D341Med (cell line): ENCODE measurements around the gene TBL1X.
"Not testable (repeated sequence)": the region's sequence is repeated elsewhere in the genome, so short reads cannot be mapped to it uniquely, and the experiment has no call there.

Source experiments
- DNase-seq: peaks from one replicate; pipeline ENCODE4 v3.0.0; 2012; ENCODE audit warnings: low spot score

The TBL1X gene

GRCh38 chrX:9464435-9465371 lies at the start of gene TBL1X:
Gene TBL1X, plus strand, starts transcription at chrX:9465058. Its CDS starts 188,529 bp downstream, at chrX:9653587.
- DNase-seq, result peak; percentile 81

GRCh38 chrX:9416562-9417348 lies 48.1 kb upstream of the TBL1X start:
- DNase-seq, result no peak

GRCh38 chrX:9418262-9418661 lies 46.6 kb upstream of the TBL1X start:
- DNase-seq, result no peak

GRCh38 chrX:9420275-9421265 lies 44.3 kb upstream of the TBL1X start:
- peak; percentile 22 for DNase-seq

- DNase-seq, result no peak
These were observed 35.1 kb upstream of the TBL1X start for GRCh38 chrX:9429767-9430166.

- no peak for DNase-seq
These were observed 34.4 kb upstream of the TBL1X start for GRCh38 chrX:9430346-9430921.

- DNase-seq, result no peak
These were observed 33.6 kb upstream of the TBL1X start for GRCh38 chrX:9431281-9431680.

GRCh38 chrX:9433596-9433995 lies 31.3 kb upstream of the TBL1X start:
- no peak for DNase-seq

GRCh38 chrX:9434051-9434550 lies 30.8 kb upstream of the TBL1X start:
- DNase-seq, result no peak

- not testable (repeated sequence) for DNase-seq
These were observed 29.8 kb upstream of the TBL1X start for GRCh38 chrX:9435086-9435485.

GRCh38 chrX:9436812-9437211 lies 28.0 kb upstream of the TBL1X start:
- DNase-seq, result no peak

- no peak for DNase-seq
These were observed 25.8 kb upstream of the TBL1X start for GRCh38 chrX:9438933-9439494.

- DNase-seq, result no peak
These were observed 24.6 kb upstream of the TBL1X start for GRCh38 chrX:9440116-9440844.

GRCh38 chrX:9442056-9442455 lies 22.8 kb upstream of the TBL1X start:
- no peak for DNase-seq

GRCh38 chrX:9443327-9443726 lies 21.5 kb upstream of the TBL1X start:
- no peak for DNase-seq

- DNase-seq, result no peak
These were observed 17.0 kb upstream of the TBL1X start for GRCh38 chrX:9447906-9448305.

GRCh38 chrX:9456250-9457074 lies 8.4 kb upstream of the TBL1X start:
- no peak for DNase-seq

- not testable (repeated sequence) for DNase-seq
These were observed 6.8 kb upstream of the TBL1X start for GRCh38 chrX:9458034-9458433.

GRCh38 chrX:9458516-9459078 lies 6.3 kb upstream of the TBL1X start:
- no peak for DNase-seq
